K562 (cell line): Measurements from ENCODE around the gene ZNF385C. TPM values are rescaled to one million over a fixed set of nuclear protein-coding genes. Genes with fewer than 3 reads are reported as not detected.
A peak's percentile ranks its signal among the peaks of the same experiment; 100 is the strongest.

ENCODE experiments used
- CEBPB ChIP-seq: fragments of 450-650 bp; IDR thresholded peaks from 2 replicates; pipeline ENCODE4 v1.6.1; 2016; ENCODE audit warnings: missing genetic modification characterization, missing compliant biosample characterization
- ETS2 ChIP-seq: IDR thresholded peaks from 2 replicates; pipeline ENCODE4 v1.6.1; 2016; ENCODE audit warnings: borderline replicate concordance, missing genetic modification characterization, mild to moderate bottlenecking, moderate library complexity, missing compliant biosample characterization; ENCODE audit not compliant: poor library complexity, severe bottlenecking
- GABPB1 ChIP-seq: sonication (generic); formaldehyde crosslinking; IDR thresholded peaks from 2 replicates; pipeline ENCODE4 v1.8.0; 2022; ENCODE audit warnings: mild to moderate bottlenecking, missing genetic modification reagents
- HCFC1 ChIP-seq: IDR thresholded peaks from 2 replicates; pipeline ENCODE4 v1.6.1; 2012; ENCODE audit warnings: low read depth, low read length, improper control_type of control experiment
- POLR2AphosphoS5 ChIP-seq: IDR thresholded peaks from 2 replicates; pipeline ENCODE4 v1.6.1; 2011; ENCODE audit warnings: mild to moderate bottlenecking, low read depth, low read length, moderate library complexity; ENCODE audit not compliant: control insufficient read depth, insufficient read depth
- POLR2G ChIP-seq: fragments of 200-400 bp; formaldehyde crosslinking; IDR thresholded peaks from 2 replicates; pipeline ENCODE4 v1.6.1; 2017; ENCODE audit warnings: low read depth, mild to moderate bottlenecking, antibody characterized with exemption, low read length, moderate library complexity
- RFX5 ChIP-seq: IDR thresholded peaks from 2 replicates; pipeline ENCODE4 v1.6.1; 2011; ENCODE audit warnings: low read depth, mild to moderate bottlenecking, improper control_type of control experiment, low read length
- SMARCE1 ChIP-seq: fragments of 450-650 bp; IDR thresholded peaks from 2 replicates; pipeline ENCODE4 v1.7.1; 2016; ENCODE audit warnings: mild to moderate bottlenecking
- ZNF124 ChIP-seq: sonication (generic); formaldehyde crosslinking; IDR thresholded peaks from 2 replicates; pipeline ENCODE4 v1.8.1; 2022; ENCODE audit warnings: missing genetic modification reagents
- ZNF143 ChIP-seq: sonication (generic); formaldehyde crosslinking; IDR thresholded peaks from 2 replicates; pipeline ENCODE4 v1.9.0; 2022; ENCODE audit warnings: mild to moderate bottlenecking, missing genetic modification reagents
- ZNF239 ChIP-seq: fragments of 250-450 bp; sonication (Bioruptor Pico); IDR thresholded peaks from 2 replicates; pipeline ENCODE4 v1.4.0; 2020; ENCODE audit warnings: mild to moderate bottlenecking
- ZNF263 ChIP-seq: sonication (generic); formaldehyde crosslinking; IDR thresholded peaks from 2 replicates; pipeline ENCODE4 v1.8.0; 2022; ENCODE audit warnings: mild to moderate bottlenecking, missing genetic modification reagents, borderline replicate concordance
- polyA plus RNA-seq, 8 experiments: library from polyadenylated mRNA; depleted of rRNA in 4 of 8; stranded (reverse) in 5 of 8; unstranded in 3 of 8; fragments of >200 nt; fragmentation: Nextera tagmentation in 2 of 8; fragmentation: Illumina TruSeq in 1 of 8; extraction: Ambion mirVana in 2 of 8; extraction: Trizol in 1 of 8; gene quantifications; 2 replicates each; pipeline versions ENCODE4 v1.2.1 to v1.2.3, GENCODE V29; 2011 to 2014; ENCODE audit warnings: inconsistent platforms in 1 of 8, missing spikeins in 1 of 8
- total RNA-seq, 7 experiments: library from RNA; depleted of rRNA in 6 of 7; stranded (reverse); fragments of >200 nt in 6 of 7; fragmentation: Illumina TruSeq in 2 of 7; extraction: Trizol in 2 of 7; gene quantifications; 2 replicates each; pipeline versions ENCODE4 v1.2.1 to v1.2.3, GENCODE V29; 2011 to 2021; ENCODE audit warnings: low replicate concordance in 1 of 7
- TF ChIP-seq, protein P1 (sequence below), 2 experiments: fragments of 450-650 bp; formaldehyde crosslinking in 1 of 2; IDR thresholded peaks; 2 replicates each; pipeline versions ENCODE4 v1.4.0 to v1.6.1; 2014 to 2020; ENCODE audit warnings: mild to moderate bottlenecking in 2 of 2, borderline replicate concordance in 1 of 2, low read depth in 1 of 2
- TF ChIP-seq, protein P2 (sequence below): sonication (generic); formaldehyde crosslinking; IDR thresholded peaks from 2 replicates; pipeline ENCODE4 v1.8.0; 2022; ENCODE audit warnings: mild to moderate bottlenecking, missing genetic modification reagents

The ZNF385C gene
- total and polyA plus RNA-seq, 9 of the 15 experiments (the other 6 are each of a cell fraction or from before 2014, with no cell fraction given) = 0.03 to 0.35 (median 0.18) TPM; not detected in 1

DNA sequence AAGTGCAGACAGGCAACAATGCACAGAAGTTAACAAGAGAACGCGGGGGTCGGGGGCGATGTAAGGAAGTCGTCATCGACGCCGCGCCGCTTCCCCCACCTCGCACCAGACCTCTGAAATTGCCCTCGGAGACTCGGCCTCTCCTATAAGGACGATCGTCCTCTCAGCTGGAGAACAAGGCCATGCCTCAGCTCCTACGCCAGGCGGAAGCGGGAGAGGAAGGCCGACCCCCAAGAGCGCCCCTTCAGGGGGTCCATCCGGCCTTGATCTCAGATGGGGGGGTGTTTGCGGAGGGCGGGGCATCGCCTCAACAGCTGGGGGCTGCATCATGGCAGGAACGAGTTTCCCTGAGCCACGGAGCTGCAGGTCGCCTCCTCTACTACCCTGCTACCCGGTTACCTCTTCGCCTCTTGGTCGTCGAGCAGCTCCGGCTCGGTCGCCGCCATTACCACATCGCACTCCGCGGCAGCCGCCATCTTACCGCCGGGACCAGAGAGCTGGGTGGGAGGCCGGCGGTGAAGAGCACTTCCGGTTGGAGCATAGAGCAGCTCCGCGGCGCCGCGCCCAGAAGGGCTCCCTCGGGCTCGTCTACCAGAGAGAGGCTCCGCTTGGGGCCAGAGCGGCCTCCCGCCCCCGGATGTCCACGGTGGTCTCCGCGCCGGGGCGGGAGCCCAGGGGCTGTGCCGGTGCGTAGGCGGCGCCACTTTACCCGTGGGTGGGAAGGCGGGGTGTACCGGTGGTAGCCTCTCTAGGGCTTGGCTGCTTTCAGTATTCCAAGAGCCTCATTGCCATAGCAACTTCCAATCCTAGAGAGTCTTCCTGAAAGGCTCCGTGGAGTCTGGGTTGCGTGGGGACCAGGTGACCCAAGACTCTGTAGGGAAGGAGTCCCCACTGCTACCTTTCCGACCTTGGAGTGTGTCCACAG is 81.1 kb downstream of the ZNF385C start, which contains the start of gene DNAJC7 (continued):
- TF ChIP-seq, protein P1, sequence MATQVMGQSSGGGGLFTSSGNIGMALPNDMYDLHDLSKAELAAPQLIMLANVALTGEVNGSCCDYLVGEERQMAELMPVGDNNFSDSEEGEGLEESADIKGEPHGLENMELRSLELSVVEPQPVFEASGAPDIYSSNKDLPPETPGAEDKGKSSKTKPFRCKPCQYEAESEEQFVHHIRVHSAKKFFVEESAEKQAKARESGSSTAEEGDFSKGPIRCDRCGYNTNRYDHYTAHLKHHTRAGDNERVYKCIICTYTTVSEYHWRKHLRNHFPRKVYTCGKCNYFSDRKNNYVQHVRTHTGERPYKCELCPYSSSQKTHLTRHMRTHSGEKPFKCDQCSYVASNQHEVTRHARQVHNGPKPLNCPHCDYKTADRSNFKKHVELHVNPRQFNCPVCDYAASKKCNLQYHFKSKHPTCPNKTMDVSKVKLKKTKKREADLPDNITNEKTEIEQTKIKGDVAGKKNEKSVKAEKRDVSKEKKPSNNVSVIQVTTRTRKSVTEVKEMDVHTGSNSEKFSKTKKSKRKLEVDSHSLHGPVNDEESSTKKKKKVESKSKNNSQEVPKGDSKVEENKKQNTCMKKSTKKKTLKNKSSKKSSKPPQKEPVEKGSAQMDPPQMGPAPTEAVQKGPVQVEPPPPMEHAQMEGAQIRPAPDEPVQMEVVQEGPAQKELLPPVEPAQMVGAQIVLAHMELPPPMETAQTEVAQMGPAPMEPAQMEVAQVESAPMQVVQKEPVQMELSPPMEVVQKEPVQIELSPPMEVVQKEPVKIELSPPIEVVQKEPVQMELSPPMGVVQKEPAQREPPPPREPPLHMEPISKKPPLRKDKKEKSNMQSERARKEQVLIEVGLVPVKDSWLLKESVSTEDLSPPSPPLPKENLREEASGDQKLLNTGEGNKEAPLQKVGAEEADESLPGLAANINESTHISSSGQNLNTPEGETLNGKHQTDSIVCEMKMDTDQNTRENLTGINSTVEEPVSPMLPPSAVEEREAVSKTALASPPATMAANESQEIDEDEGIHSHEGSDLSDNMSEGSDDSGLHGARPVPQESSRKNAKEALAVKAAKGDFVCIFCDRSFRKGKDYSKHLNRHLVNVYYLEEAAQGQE (IDR thresholded peaks at IDR 0.05; ENCODE audit: borderline replicate concordance) = no peak
- TF ChIP-seq, protein P1 (CRISPR knock-in tag; IDR thresholded peaks at IDR 0.05; ENCODE audit: low read depth) = no peak
- TF ChIP-seq POLR2G (peak; percentile 98), SMARCE1 (no peak), RFX5 (no peak), ZNF263 (no peak; the same call in 1 of the 2 replicates), HCFC1 (peak; percentile 78), CEBPB (tag) (no peak), ZNF143 (CRISPR knock-in tag) (no peak), GABPB1 (peak; percentile 95), ZNF124 (CRISPR knock-in tag) (no peak), ETS2 (no peak), POLR2AphosphoS5 (peak; percentile 91), ZNF239 (CRISPR knock-in tag) (no peak)
- TF ChIP-seq, protein P2, sequence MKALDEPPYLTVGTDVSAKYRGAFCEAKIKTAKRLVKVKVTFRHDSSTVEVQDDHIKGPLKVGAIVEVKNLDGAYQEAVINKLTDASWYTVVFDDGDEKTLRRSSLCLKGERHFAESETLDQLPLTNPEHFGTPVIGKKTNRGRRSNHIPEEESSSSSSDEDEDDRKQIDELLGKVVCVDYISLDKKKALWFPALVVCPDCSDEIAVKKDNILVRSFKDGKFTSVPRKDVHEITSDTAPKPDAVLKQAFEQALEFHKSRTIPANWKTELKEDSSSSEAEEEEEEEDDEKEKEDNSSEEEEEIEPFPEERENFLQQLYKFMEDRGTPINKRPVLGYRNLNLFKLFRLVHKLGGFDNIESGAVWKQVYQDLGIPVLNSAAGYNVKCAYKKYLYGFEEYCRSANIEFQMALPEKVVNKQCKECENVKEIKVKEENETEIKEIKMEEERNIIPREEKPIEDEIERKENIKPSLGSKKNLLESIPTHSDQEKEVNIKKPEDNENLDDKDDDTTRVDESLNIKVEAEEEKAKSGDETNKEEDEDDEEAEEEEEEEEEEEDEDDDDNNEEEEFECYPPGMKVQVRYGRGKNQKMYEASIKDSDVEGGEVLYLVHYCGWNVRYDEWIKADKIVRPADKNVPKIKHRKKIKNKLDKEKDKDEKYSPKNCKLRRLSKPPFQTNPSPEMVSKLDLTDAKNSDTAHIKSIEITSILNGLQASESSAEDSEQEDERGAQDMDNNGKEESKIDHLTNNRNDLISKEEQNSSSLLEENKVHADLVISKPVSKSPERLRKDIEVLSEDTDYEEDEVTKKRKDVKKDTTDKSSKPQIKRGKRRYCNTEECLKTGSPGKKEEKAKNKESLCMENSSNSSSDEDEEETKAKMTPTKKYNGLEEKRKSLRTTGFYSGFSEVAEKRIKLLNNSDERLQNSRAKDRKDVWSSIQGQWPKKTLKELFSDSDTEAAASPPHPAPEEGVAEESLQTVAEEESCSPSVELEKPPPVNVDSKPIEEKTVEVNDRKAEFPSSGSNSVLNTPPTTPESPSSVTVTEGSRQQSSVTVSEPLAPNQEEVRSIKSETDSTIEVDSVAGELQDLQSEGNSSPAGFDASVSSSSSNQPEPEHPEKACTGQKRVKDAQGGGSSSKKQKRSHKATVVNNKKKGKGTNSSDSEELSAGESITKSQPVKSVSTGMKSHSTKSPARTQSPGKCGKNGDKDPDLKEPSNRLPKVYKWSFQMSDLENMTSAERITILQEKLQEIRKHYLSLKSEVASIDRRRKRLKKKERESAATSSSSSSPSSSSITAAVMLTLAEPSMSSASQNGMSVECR (CRISPR knock-in tag) = no peak; the same call in 1 of the 2 replicates
